ENCODE results near the gene COL4A6. TPM values are rescaled to one million over a fixed set of nuclear protein-coding genes. Genes with fewer than 3 reads are reported as not detected.

The COL4A6 gene
- total RNA-seq, 3 donors from 2014 or later = 6.9 to 13.9 (median 10.7) TPM

GRCh38 chrX:108169768-108170167, 268.5 kb downstream of the COL4A6 start:
- Histone ChIP-seq H3K27me3 (peaks cover 0 to 37% of the 10 kb centered on the region in 2 donors), H3K4me1 (no peaks in the 10 kb centered on the region), H3K9me3 (no peaks in the 10 kb centered on the region), H3K4me3 (no peak overlapping the region), H3K36me3 (no peaks in the 10 kb centered on the region), H3K27ac (no peak overlapping the region)
- TF ChIP-seq, protein P1, sequence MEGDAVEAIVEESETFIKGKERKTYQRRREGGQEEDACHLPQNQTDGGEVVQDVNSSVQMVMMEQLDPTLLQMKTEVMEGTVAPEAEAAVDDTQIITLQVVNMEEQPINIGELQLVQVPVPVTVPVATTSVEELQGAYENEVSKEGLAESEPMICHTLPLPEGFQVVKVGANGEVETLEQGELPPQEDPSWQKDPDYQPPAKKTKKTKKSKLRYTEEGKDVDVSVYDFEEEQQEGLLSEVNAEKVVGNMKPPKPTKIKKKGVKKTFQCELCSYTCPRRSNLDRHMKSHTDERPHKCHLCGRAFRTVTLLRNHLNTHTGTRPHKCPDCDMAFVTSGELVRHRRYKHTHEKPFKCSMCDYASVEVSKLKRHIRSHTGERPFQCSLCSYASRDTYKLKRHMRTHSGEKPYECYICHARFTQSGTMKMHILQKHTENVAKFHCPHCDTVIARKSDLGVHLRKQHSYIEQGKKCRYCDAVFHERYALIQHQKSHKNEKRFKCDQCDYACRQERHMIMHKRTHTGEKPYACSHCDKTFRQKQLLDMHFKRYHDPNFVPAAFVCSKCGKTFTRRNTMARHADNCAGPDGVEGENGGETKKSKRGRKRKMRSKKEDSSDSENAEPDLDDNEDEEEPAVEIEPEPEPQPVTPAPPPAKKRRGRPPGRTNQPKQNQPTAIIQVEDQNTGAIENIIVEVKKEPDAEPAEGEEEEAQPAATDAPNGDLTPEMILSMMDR (IDR thresholded peaks at IDR 0.05) = no peak
- TF ChIP-seq POLR2AphosphoS5 (IDR thresholded peaks at IDR 0.05) = no peak
- no peak for TF ChIP-seq POLR2A (IDR thresholded peaks at IDR 0.05)
- intact Hi-C loops (cut with DNase I; ENCODE audit: low total_unique reads) = no loop called here
- no peak for DNase-seq (ENCODE audit: low spot score in 2 of 2)

DNA sequence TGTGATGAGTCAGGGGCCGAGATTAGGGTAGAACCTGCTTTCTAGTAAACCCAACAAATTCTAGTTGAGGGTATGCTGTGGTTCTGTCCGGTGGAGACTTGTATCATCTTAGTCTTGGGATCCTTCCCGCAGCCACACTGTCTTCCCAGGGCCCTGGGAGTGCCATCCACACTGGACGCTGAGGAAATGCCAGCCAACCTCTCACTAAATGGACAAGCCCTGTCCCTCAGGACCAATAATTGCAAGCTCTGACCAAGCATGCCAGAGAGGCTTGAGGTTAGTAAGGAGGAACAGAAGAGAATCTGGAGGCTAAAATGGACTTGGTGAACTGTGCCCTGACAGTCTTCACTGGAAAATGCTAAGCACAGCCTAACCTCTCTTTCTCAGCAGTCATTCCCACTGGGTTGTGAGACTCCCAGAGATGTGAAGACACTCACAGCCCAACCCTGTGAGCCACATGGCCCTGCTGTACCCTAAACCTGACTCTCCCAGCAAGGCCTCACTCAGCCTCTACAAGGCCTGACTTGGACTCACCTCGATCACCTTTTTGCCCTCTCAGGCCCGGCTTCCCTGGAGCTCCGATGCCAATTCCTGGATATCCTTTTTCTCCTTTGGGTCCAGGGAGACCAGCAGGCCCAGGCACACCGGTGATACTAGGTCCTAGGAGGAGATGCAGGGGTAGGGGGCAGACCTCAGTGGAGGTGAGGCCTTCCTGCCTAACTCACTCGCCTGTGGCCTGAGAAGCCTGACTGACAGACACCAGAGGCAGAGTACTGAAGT, 269.1 kb downstream of the COL4A6 start:
- TF ChIP-seq POLR2AphosphoS5 (IDR thresholded peaks at IDR 0.05) = no peak
- no peaks in the 10 kb centered on the region for H3K36me3 ChIP-seq
- H3K27ac ChIP-seq = no peak overlapping the region
- H3K4me3 ChIP-seq = no peak overlapping the region
- intact Hi-C loops (cut with DNase I; ENCODE audit: low total_unique reads) = no loop called here
- no peaks in the 10 kb centered on the region for H3K4me1 ChIP-seq
- H3K27me3 ChIP-seq = peaks cover 0 to 33% of the 10 kb centered on the region in 2 donors
- no peaks in the 10 kb centered on the region for H3K9me3 ChIP-seq
- DNase-seq (ENCODE audit: low spot score in 2 of 2) = no peak

GRCh38 chrX:108167211-108167872, 270.9 kb downstream of the COL4A6 start:
- intact Hi-C loops (cut with DNase I; ENCODE audit: low total_unique reads) = no loop called here
- H3K4me3 ChIP-seq = no peak overlapping the region
- no peak overlapping the region for H3K27ac ChIP-seq
- TF ChIP-seq POLR2A (IDR thresholded peaks at IDR 0.05) = no peak
- TF ChIP-seq, protein P1 (IDR thresholded peaks at IDR 0.05) = no peak
- no peak for TF ChIP-seq POLR2AphosphoS5 (IDR thresholded peaks at IDR 0.05)
- no peaks in the 10 kb centered on the region for H3K9me3 ChIP-seq
- H3K27me3 ChIP-seq = peaks cover 0 to 32% of the 10 kb centered on the region in 2 donors
- H3K36me3 ChIP-seq = no peaks in the 10 kb centered on the region
- no peaks in the 10 kb centered on the region for H3K4me1 ChIP-seq
- no peak for DNase-seq (ENCODE audit: low spot score in 2 of 2)

DNA sequence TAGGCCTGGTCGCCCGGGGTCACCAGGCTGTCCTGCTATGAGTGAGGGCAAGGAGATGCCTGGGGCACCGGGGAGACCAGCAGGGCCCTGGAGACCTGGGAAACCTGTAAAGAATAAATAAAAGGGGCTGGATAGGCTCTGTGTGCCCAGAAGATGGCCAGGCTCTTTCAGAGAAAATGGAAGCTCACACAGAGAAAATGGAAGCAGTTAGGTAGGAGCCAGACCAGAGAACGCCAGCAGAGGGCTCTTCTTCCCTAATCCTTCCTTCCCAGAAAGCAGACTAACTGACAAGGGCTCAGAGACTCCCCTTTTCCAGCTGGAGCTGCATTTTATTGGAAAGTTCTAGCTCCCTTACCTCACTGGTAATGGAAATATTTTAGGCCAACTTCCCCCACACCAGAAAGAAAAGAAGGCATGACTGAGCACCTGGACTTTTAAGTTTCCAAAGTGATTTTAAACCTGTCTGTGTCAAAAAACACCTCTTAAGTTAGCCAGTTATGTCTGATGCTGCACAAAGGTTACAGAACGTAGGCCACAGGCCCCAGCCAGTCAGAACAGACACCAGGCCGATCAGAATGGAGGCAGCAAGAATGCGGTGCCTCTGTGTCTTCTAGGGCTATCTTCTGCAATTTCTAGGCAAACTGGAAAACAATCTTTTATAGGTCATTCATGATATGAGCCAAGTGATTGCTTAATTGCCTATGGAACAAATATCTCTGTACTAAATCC, 272.7 kb downstream of the COL4A6 start:
- no peaks in the 10 kb centered on the region for H3K4me1 ChIP-seq
- DNase-seq (ENCODE audit: low spot score in 2 of 2) = no peak
- H3K9me3 ChIP-seq = no peaks in the 10 kb centered on the region
- no peak for TF ChIP-seq POLR2AphosphoS5 (IDR thresholded peaks at IDR 0.05)
- TF ChIP-seq POLR2A (IDR thresholded peaks at IDR 0.05) = no peak
- TF ChIP-seq, protein P1 (IDR thresholded peaks at IDR 0.05) = no peak
- no peak overlapping the region for H3K4me3 ChIP-seq
- H3K27me3 ChIP-seq = peaks cover 0 to 44% of the 10 kb centered on the region in 2 donors
- H3K27ac ChIP-seq = no peak overlapping the region
- H3K36me3 ChIP-seq = no peaks in the 10 kb centered on the region
- intact Hi-C loops (cut with DNase I; ENCODE audit: low total_unique reads) = no loop called here

DNA sequence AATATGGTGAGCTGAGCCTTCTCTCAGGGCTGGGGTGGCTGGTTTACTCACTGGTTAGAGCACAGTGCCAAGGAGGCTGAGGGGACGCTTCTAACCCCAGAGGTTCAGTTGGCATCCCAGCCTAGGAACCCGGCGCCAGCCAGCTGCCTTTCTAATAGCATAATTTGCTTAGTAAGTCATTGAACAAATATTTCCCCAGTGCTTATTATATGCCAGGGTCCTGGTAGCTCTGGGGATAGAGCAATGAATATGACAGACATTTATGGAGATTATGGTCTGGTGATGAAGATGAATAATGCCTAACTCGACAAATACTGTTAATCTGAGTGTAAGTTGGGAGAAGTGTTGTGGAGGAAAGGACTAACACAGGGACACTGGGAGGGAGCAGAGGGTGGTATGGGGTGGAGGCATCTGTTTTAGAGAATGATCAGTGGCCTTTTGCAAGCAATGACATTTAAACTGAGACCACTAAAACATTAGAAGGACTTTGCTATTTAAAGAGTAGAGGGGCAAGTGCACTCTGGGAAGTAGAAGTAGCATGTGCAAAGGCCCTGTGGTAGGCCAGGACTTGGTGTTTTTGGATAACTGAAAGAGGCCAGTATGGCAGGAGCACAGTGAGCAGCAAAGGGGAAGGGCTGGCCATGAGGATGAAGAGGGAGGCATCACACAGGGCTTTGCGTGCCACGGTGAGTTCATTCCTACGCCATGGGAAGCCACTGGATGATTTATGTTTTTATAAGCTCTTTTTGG, 274.7 kb downstream of the COL4A6 start:
- Histone ChIP-seq H3K36me3 (no peaks in the 10 kb centered on the region), H3K4me3 (no peak overlapping the region), H3K27me3 (peaks cover 0 to 48% of the 10 kb centered on the region in 2 donors), H3K9me3 (no peaks in the 10 kb centered on the region), H3K4me1 (no peaks in the 10 kb centered on the region), H3K27ac (no peak overlapping the region)
- DNase-seq (ENCODE audit: low spot score in 2 of 2) = no peak
- TF ChIP-seq POLR2AphosphoS5 (IDR thresholded peaks at IDR 0.05) = no peak
- TF ChIP-seq, protein P1 (IDR thresholded peaks at IDR 0.05) = no peak
- no peak for TF ChIP-seq POLR2A (IDR thresholded peaks at IDR 0.05)
- intact Hi-C loops (cut with DNase I; ENCODE audit: low total_unique reads) = no loop called here

All from breast epithelium (tissue), 4 donors.